Thymus (tissue), 11 donors: ENCODE measurements around the gene DIP2C. TPM values are rescaled to one million over a fixed set of nuclear protein-coding genes. Genes with fewer than 3 reads are reported as not detected.
A peak's percentile ranks its signal among the peaks of the same experiment; 100 is the strongest.

ENCODE experiments used
- DNase-seq, 9 donors: peaks; one replicate each; pipeline ENCODE4 v3.0.0-alpha.2; 2013; ENCODE audit warnings: low spot score in 9 of 9, low read depth in 6 of 9, missing footprints in 1 of 9
- H3K27ac ChIP-seq, 2 donors: one replicate each; pipeline ENCODE4 v1.5.1; 2013; ENCODE audit warnings: control low read depth in 1 of 2, low read depth in 1 of 2, low read length in 1 of 2, mild to moderate bottlenecking in 1 of 2, moderate library complexity in 1 of 2
- H3K27me3 ChIP-seq, 2 donors: one replicate each; pipeline ENCODE4 v1.5.1; 2013; ENCODE audit warnings: low read length in 1 of 2; ENCODE audit not compliant: control insufficient read depth in 2 of 2, insufficient read depth in 1 of 2
- H3K36me3 ChIP-seq, 2 donors: one replicate each; pipeline ENCODE4 v1.5.1; 2013; ENCODE audit warnings: low read length in 1 of 2, mild to moderate bottlenecking in 1 of 2, moderate library complexity in 1 of 2; ENCODE audit not compliant: control insufficient read depth in 2 of 2, insufficient read depth in 2 of 2
- H3K4me1 ChIP-seq, 2 donors: one replicate each; pipeline ENCODE4 v1.5.1; 2013; ENCODE audit warnings: low read length in 2 of 2; ENCODE audit not compliant: control insufficient read depth in 2 of 2, insufficient read depth in 2 of 2
- H3K4me3 ChIP-seq, 2 donors: one replicate each; pipeline ENCODE4 v1.5.1; 2013; ENCODE audit warnings: low read length in 2 of 2, control low read depth in 1 of 2, mild to moderate bottlenecking in 1 of 2
- H3K9me3 ChIP-seq, 2 donors: one replicate each; pipeline ENCODE4 v1.5.1; 2013; ENCODE audit warnings: low read length in 1 of 2, mild to moderate bottlenecking in 1 of 2; ENCODE audit not compliant: control insufficient read depth in 2 of 2, insufficient read depth in 1 of 2
- WGBS: extraction: QIAGEN DNeasy Blood & Tissue Kit; methylation state at CpG from one replicate; pipeline ENCODE4 v1.1.7; 2013; 5-methylcytosine and 5-hydroxymethylcytosine counted together
- polyA plus RNA-seq: library from polyadenylated mRNA; stranded (reverse); fragments of 200-250 nt; gene quantifications from one replicate; pipeline ENCODE4 v1.2.3, GENCODE V29; 2013
- total RNA-seq: library from RNA; stranded (reverse); fragments of 120-200 nt; gene quantifications from one replicate; pipeline ENCODE4 v1.2.4, GENCODE V29; 2013
- donor health status: healthy.

The DIP2C gene
- total and polyA plus RNA-seq, 2 donors, result 2.2 to 3.4 TPM

- no peak overlapping the region for H3K4me3 ChIP-seq
- no peak overlapping the region for H3K27ac ChIP-seq
- 97% methylated on average over 24 of the region's 24 CpGs for WGBS
- no peaks in the 10 kb centered on the region for H3K36me3 ChIP-seq
- peaks cover 0 to 7% of the 10 kb centered on the region in 2 donors for H3K9me3 ChIP-seq
- no peaks in the 10 kb centered on the region for H3K4me1 ChIP-seq
- no peak for DNase-seq
- no peaks in the 10 kb centered on the region for H3K27me3 ChIP-seq
These were observed 17.3 kb downstream of the DIP2C start for GRCh38 chr10:672203-672602.

DNA sequence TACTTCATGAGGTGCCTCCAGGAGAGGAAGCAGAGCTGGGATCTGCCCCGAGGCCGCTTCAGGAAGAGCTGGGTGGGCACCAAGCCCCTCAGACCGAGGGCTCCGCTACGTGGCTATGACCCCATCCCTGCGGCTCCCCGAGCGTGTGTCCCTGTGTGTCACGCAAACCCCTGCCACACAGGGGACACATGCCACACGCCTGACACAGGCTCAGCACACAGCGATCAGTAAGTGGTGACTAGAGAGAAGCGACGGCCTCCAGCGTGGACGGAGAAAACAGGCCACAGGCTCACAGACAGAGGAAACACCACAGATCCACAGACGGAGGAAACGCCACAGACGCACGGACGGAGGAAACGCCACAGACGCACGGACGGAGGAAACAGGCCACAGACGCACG lies 18.5 kb downstream of the DIP2C start:
- no peak for DNase-seq
- H3K9me3 ChIP-seq, result peaks cover 0 to 10% of the 10 kb centered on the region in 2 donors
- H3K27ac ChIP-seq, result no peak overlapping the region
- WGBS, result 93% methylated on average over 26 of the region's 26 CpGs
- H3K4me3 ChIP-seq, result no peak overlapping the region
- H3K27me3 ChIP-seq, result no peaks in the 10 kb centered on the region
- no peaks in the 10 kb centered on the region for H3K4me1 ChIP-seq
- H3K36me3 ChIP-seq, result no peaks in the 10 kb centered on the region

DNA sequence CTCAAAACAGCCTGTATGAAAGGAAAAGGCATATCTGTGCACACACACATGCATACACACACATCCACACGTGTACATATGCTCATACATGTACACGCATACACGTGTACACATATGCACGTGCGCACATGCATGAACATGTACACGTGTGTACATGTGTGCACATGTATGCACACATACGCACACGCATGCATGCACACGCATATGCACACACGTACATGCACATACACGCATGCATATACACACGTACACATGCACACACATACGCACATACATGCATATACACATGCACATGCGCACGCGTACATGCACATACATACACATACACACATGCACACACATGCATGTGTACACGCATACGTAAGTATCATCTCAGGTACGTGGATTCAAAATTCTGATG lies 19.4 kb downstream of the DIP2C start:
- no peak for DNase-seq
- 90% methylated on average over 19 of the region's 19 CpGs for WGBS
- no peaks in the 10 kb centered on the region for H3K27me3 ChIP-seq

GRCh38 chr10:668786-669485 lies 20.5 kb downstream of the DIP2C start:
- Histone ChIP-seq H3K9me3 (peaks cover 0 to 10% of the 10 kb centered on the region in 2 donors), H3K4me1 (no peaks in the 10 kb centered on the region), H3K27me3 (no peaks in the 10 kb centered on the region), H3K27ac (no peak overlapping the region), H3K4me3 (no peak overlapping the region), H3K36me3 (no peaks in the 10 kb centered on the region)
- WGBS, result 94% methylated on average over 17 of the region's 17 CpGs
- DNase-seq, result no peak

More for the DNA sequence above, 19.4 kb downstream of the DIP2C start:
- Histone ChIP-seq H3K4me1 (no peaks in the 10 kb centered on the region), H3K4me3 (no peak overlapping the region), H3K27ac (no peak overlapping the region), H3K9me3 (peaks cover 0 to 10% of the 10 kb centered on the region in 2 donors), H3K36me3 (no peaks in the 10 kb centered on the region)

DNA sequence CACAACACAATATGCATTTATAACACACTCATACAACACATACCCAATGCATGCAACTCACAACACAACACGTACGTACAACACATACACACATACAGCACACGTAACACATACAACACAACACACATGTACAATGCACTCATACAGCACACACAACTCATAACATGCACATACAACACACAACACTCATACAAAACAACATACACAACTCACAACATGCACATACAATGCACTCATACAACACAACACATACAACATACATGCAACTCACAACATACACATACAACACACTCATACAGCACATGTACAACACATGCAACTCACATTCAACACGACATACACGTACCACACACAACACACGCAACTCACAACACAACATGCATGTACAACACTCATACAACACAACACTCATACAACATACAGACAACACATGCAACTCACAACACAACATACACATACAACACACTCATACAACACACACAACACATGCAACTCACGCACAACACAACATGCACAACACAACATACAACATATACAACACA lies 21.8 kb downstream of the DIP2C start:
- Histone ChIP-seq H3K4me3 (no peak overlapping the region), H3K27me3 (no peaks in the 10 kb centered on the region), H3K27ac (no peak overlapping the region), H3K36me3 (no peaks in the 10 kb centered on the region), H3K4me1 (no peaks in the 10 kb centered on the region), H3K9me3 (peaks cover 0 to 10% of the 10 kb centered on the region in 2 donors)
- 98% methylated on average over 7 of the region's 7 CpGs for WGBS
- no peak for DNase-seq

GRCh38 chr10:667096-667495 lies 22.4 kb downstream of the DIP2C start:
- Histone ChIP-seq H3K4me1 (no peaks in the 10 kb centered on the region), H3K4me3 (no peak overlapping the region), H3K27ac (no peak overlapping the region), H3K9me3 (peaks cover 0 to 7% of the 10 kb centered on the region in 2 donors), H3K27me3 (no peaks in the 10 kb centered on the region), H3K36me3 (no peaks in the 10 kb centered on the region)
- WGBS, result 97% methylated on average over 15 of the region's 15 CpGs
- DNase-seq, result no peak

- H3K27ac ChIP-seq, result peak overlapping the region in 1 of 2 donors; percentile 64
- no peaks in the 10 kb centered on the region for H3K27me3 ChIP-seq
- peaks cover 0 to 5% of the 10 kb centered on the region in 2 donors for H3K9me3 ChIP-seq
- H3K36me3 ChIP-seq, result no peaks in the 10 kb centered on the region
- 92% methylated on average over 37 of the region's 37 CpGs for WGBS
- H3K4me1 ChIP-seq, result peaks cover 0 to 4% of the 10 kb centered on the region in 2 donors
- no peak overlapping the region for H3K4me3 ChIP-seq
- DNase-seq, result no peak
These were observed 23.0 kb downstream of the DIP2C start for GRCh38 chr10:666237-667012.

DNA sequence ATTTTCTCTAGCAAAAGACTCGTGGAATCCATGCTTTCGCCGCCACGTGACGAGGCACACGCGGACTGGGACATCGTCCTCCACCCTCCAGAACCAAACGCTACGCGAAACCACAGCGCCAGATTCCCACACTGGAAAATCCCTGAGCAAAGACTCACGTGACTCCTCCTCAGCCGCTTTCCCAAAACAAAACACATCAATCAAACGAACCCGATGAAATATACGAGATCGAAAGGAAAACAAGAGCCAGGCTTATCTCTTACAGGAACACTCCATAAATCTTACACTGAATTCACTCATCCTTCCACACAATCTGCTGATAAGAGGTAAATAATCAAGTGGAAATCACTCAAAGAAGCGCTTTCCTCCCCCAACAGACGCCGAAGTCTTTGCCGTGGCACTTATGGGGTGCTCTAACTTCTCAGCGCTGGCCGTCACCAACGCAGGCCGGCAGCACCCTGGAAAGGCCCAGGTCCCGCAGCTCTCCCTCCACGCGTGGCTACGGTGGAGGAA lies 23.8 kb downstream of the DIP2C start:
- peaks cover 0 to 5% of the 10 kb centered on the region in 2 donors for H3K9me3 ChIP-seq
- no peaks in the 10 kb centered on the region for H3K27me3 ChIP-seq
- peak overlapping the region in 1 of 2 donors; percentile 64 for H3K27ac ChIP-seq
- DNase-seq, result peak in 1 of 9 donors; percentile 19
- H3K36me3 ChIP-seq, result no peaks in the 10 kb centered on the region
- WGBS, result 85% methylated on average over 30 of the region's 30 CpGs
- H3K4me1 ChIP-seq, result peaks cover 0 to 10% of the 10 kb centered on the region in 2 donors
- no peak overlapping the region for H3K4me3 ChIP-seq

DNA sequence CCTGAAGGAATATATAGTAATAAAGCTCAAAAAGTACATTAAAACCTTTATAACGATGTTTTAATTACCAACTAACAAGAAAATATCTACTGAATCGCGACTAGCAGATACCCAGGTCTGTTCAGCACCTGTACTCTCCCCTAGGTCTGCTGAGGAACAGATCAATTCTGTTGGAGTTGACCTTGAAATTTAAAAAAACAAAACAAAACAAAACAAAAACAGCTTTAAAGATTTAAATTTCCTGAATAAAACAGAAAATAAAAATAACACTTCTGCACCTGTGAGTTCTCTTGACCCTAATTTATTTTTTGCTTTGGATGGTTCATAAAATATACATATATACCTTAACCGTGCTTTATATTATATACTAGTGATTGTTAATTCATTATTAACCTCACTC lies 24.6 kb downstream of the DIP2C start:
- Histone ChIP-seq H3K4me1 (peaks cover 0 to 10% of the 10 kb centered on the region in 2 donors), H3K9me3 (peaks cover 0 to 5% of the 10 kb centered on the region in 2 donors), H3K4me3 (no peak overlapping the region), H3K36me3 (no peaks in the 10 kb centered on the region), H3K27ac (no peak overlapping the region), H3K27me3 (no peaks in the 10 kb centered on the region)
- 99% methylated on average over 4 of the region's 4 CpGs for WGBS
- DNase-seq, result no peak
